HG03095 (cell line): ENCODE results near the gene SLC29A2.

ENCODE experiments used
- ATAC-seq: cut with Tn5 transposase; IDR thresholded peaks from one replicate; pipeline ENCODE4 v1.9.1; 2021; ENCODE audit warnings: moderate library complexity; ENCODE audit not compliant: unreplicated experiment

Gene SLC29A2, protein sequence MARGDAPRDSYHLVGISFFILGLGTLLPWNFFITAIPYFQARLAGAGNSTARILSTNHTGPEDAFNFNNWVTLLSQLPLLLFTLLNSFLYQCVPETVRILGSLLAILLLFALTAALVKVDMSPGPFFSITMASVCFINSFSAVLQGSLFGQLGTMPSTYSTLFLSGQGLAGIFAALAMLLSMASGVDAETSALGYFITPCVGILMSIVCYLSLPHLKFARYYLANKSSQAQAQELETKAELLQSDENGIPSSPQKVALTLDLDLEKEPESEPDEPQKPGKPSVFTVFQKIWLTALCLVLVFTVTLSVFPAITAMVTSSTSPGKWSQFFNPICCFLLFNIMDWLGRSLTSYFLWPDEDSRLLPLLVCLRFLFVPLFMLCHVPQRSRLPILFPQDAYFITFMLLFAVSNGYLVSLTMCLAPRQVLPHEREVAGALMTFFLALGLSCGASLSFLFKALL

GRCh38 chr11:66371627-66372415 lies at the start of gene SLC29A2:
TSS of gene SLC29A2 (minus strand) at chr11:66371760. CDS start at chr11:66371591, 169 bp downstream.
- peak; percentile 69 for ATAC-seq

- no peak for ATAC-seq
Measured at GRCh38 chr11:66420671-66421476, 49.3 kb upstream of the SLC29A2 start, which contains the start of gene NPAS4. TSS of gene NPAS4 (plus strand) at chr11:66421035. CDS start at chr11:66421180, 145 bp downstream.

- no peak for ATAC-seq
Measured at GRCh38 chr11:66419825-66420224, 48.3 kb upstream of the SLC29A2 start.

DNA sequence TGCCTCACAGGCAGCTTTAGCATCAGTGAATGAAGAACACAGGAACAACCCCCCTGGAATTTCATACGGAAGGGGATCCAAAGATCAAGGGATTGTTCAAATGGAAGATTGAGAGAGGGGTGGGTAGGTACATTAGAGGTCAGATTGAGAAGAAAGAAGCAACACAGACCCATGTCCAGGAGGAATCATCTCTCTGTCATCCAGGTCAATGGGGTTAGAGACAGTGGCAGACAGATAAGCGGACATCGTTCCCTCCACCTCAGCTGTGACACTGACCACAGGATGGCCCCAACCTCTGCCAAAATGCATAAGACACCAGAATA lies 47.4 kb upstream of the SLC29A2 start:
- no peak for ATAC-seq

- ATAC-seq = no peak
Measured at GRCh38 chr11:66418168-66418985, 46.8 kb upstream of the SLC29A2 start.

DNA sequence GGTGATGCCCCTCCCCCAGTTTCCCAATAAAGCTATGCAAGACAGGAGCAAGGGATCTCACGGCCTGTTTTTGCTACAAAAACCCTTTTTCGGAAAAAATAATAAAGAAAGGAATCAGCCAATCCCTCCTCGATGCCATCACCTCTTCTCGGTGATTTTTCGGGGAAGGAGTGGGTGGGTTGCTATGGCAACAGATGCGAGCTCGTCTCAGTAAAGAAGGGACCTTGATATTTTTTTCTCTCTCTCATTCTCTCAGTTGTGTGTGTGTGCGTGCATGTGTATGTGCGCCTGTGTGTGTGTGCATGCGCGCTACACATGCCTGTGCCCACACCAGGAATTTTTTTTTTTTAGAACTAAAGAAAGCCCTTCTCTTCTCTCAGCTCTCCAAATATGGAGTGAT lies 45.4 kb upstream of the SLC29A2 start:
- no peak for ATAC-seq

GRCh38 chr11:66415423-66415822 lies 43.9 kb upstream of the SLC29A2 start:
- ATAC-seq = no peak

GRCh38 chr11:66414120-66414934 lies 42.8 kb upstream of the SLC29A2 start:
- ATAC-seq = no peak

- ATAC-seq = no peak
Measured at GRCh38 chr11:66413167-66413566, 41.6 kb upstream of the SLC29A2 start.

- ATAC-seq = no peak
Measured at GRCh38 chr11:66412110-66412509, 40.5 kb upstream of the SLC29A2 start.

GRCh38 chr11:66411323-66411722 lies 39.8 kb upstream of the SLC29A2 start:
- no peak for ATAC-seq

DNA sequence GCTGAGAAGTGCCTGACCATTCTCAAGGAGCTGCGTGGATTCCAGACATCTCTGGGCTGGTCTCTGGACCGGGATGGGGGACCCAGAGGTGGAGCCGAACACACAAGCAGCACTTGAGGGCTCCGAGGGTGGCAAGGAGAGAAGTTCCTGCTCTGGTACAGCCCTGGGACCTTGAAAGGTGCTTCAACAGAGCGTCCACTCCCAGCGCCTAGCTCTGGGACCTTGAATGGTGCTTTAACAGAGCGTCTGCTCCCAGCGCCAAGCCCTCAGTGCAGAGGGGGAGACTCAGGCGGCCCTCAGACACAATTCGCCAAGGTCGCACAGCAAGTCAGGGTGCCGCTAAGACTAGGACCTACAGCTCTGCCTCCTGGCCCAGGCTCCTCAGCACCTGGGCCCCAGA lies 38.6 kb upstream of the SLC29A2 start:
- ATAC-seq = no peak

- no peak for ATAC-seq
Measured at GRCh38 chr11:66409226-66409625, 37.7 kb upstream of the SLC29A2 start.

DNA sequence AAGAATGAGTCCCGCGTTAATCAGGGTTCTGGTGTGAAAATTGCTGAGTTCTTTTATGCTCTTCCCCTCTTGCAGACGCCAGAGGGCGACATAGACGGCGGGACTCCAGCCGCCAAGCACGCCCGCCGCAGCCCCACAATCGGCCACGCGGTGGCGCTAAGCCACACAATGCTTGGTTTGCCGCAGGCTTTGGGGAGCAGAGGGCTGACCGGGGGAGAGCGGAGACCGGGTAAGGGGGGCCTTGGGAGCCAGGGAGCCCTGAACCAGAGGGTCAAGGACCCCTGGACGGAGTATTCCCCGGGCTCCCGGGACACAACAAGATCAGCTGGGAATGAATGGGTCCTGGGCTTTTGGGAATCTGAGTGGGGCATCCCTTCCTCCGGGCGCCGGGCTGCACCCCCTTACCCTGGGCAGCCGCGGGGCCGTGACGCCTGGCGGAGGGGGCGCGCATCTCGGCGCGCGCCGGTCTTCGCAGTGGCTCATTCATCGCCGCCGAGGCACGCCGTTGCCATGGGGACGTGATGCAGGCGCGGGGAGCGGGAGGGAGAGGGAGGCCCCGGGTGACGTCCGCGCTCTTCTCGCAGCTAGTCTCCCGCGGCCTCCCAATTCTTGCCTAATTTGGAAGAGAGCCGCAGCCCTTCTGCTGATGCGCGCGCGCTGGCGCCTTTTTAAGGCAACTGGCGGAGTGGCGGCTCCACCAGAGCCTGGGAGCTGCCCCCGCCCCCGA lies 37.1 kb upstream of the SLC29A2 start:
- no peak for ATAC-seq

DNA sequence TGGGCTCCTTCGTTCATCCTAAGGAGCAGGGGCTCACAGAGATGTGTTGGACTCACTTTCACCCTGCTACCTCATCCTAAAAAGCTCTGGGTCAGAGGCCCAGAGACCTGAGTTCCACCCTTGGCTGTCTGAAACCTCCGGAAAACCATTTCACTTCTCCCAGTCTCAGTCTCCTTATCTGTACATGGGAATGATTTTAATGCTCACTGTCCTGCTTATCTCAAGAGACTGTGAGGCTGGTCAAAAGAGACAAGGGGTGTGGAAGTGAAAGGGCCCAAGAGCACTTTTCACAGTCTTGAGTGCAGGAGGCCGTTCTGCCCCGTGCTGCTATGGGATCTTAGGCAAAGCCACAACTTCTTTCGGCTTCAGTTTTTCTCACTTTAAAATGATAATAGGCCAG lies 36.1 kb upstream of the SLC29A2 start:
- ATAC-seq = no peak

DNA sequence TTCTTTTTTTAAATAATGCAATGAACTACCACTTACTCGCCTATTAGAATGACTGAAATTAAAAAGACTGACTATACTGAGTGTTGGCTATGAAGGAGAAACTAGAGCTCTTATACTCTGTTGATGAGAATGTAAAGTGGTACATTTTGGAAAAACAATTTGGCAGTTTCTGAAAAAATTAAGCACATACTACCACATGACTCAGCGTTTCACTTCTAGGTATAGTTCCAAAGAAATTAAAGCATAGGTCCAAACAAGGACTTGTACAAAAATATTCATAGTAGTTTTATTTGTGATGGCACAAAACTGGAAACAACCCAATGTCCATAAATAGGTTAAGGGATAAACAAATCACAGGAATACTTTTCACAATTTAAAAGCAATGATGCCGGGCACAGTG lies 22.4 kb upstream of the SLC29A2 start:
- no peak for ATAC-seq

- ATAC-seq = no peak
Measured at GRCh38 chr11:66391322-66391721, 19.8 kb upstream of the SLC29A2 start.

DNA sequence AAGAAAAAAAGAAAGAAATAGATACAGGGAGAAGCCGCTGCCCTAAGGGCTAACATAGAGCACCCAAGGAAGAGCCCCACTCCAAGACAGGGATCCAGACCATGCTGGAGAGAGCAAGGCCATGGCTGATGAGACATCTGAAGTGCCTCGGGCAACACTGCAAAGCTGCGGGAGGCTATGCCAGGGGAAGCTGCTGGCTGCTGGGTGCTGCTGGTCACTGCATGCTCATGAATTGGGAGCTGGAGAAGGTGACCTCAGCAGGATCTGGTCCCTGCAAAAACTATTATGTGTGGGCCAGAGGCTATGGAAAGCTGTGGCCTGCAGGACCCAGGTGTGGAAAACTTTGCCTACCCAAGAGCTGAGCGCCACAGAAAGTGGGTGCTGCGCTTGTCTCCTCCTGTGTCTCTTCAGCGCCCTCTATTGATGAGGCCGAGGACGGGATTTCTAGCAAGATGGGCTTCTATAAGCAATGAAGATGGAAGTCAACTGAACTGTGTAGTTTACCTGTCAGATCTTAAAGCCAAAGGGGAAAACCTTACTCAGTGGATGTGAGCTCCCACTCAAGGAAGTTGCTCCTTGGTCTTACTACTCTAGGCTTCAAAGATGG lies 17.3 kb upstream of the SLC29A2 start:
- ATAC-seq = no peak
